Body of pancreas (tissue), 4 donors: ENCODE data around the gene ACAD10. TPM values are rescaled to one million over a fixed set of nuclear protein-coding genes. Genes with fewer than 3 reads are reported as not detected.

Experiments
- ATAC-seq: fragments of 150-250 bp; one replicate; pipeline ENCODE4 v1.9.1; 2016
- DNase-seq, 4 donors: peaks; one replicate each; pipeline ENCODE4 v3.0.0-alpha.2; 2019
- H3K27ac ChIP-seq, 4 donors: fragments of 200-600 bp; sonication (generic); 1 replicate in 3 of 4; 2 replicates in 1 of 4; pipeline versions ENCODE4 v1.5.1 to v1.6.1; 2016 to 2019; ENCODE audit warnings: mild to moderate bottlenecking in 1 of 4, mixed read lengths in 1 of 4, moderate library complexity in 1 of 4
- H3K27me3 ChIP-seq, 2 donors: fragments of 200-600 bp; sonication (generic); one replicate each; pipeline ENCODE4 v1.6.0; 2016; ENCODE audit warnings: mild to moderate bottlenecking in 1 of 2
- H3K36me3 ChIP-seq, 2 donors: fragments of 200-600 bp; sonication (generic); replicated peaks in 1 of 2; 2 replicates each; pipeline ENCODE4 v1.5.1; 2016; ENCODE audit warnings: low read depth in 2 of 2; ENCODE audit not compliant: insufficient read depth in 1 of 2
- H3K4me1 ChIP-seq: fragments of 200-600 bp; sonication (generic); one replicate; pipeline ENCODE4 v1.6.0; 2016
- H3K4me3 ChIP-seq, 2 donors: fragments of 200-600 bp; sonication (generic); 1 replicate in 1 of 2; 2 replicates in 1 of 2; pipeline ENCODE4 v1.5.1; 2016 to 2019
- H3K9me3 ChIP-seq, 3 donors: fragments of 200-600 bp; sonication (generic); 1 replicate in 2 of 3; 2 replicates in 1 of 3; pipeline ENCODE4 v1.5.1; 2016
- CTCF ChIP-seq, 7 experiments: fragments of 450-650 bp in 4 of 7; fragments of 200-600 bp in 3 of 7; sonication (generic) in 3 of 7; IDR thresholded peaks; one replicate each; pipeline ENCODE4 v1.5.1; 2016 to 2019; ENCODE audit warnings: antibody characterized with exemption in 7 of 7
- POLR2A ChIP-seq, 3 donors: fragments of 450-650 bp; IDR thresholded peaks; one replicate each; pipeline ENCODE4 v1.6.1; 2016; ENCODE audit warnings: antibody characterized with exemption in 3 of 3, mild to moderate bottlenecking in 2 of 3
- WGBS, 2 donors: methylation state at CpG; one replicate each; pipeline ENCODE4 v1.1.5; 2017; 5-methylcytosine and 5-hydroxymethylcytosine counted together
- intact Hi-C: fragments of 100-400 bp; cut with DNase I; formaldehyde crosslinking; loops from one replicate; pipeline ENCODE4 v1.15.1; 2023
- total RNA-seq, 2 donors: library from RNA; depleted of rRNA; stranded (reverse); fragments of >200 nt; gene quantifications; one replicate each; pipeline ENCODE4 v1.1.0, GENCODE V29; 2016

The ACAD10 gene
- total RNA-seq, 2 donors from 2014 or later = 20.8 to 35.3 TPM

GRCh38 chr12:111653596-111653995, 32.3 kb upstream of the ACAD10 start:
- intact Hi-C loops = no loop called here
- Histone ChIP-seq H3K9me3 (no peaks in the 10 kb centered on the region), H3K36me3 (peaks cover 0 to 48% of the 10 kb centered on the region in 2 donors), H3K27me3 (no peaks in the 10 kb centered on the region), H3K4me1 (no peaks in the 10 kb centered on the region), H3K4me3 (no peak overlapping the region), H3K27ac (no peak overlapping the region)
- DNase-seq (no peak), ATAC-seq (no peak)
- TF ChIP-seq POLR2A (IDR thresholded peaks at IDR 0.05) (no peak), CTCF (IDR thresholded peaks at IDR 0.05) (no peak)
- 81 to 84% methylated on average over 6 of the region's 6 CpGs for WGBS, 2 donors

- DNase-seq (no peak), ATAC-seq (no peak)
- Histone ChIP-seq H3K9me3 (no peaks in the 10 kb centered on the region), H3K27me3 (no peaks in the 10 kb centered on the region), H3K4me1 (no peaks in the 10 kb centered on the region), H3K27ac (no peak overlapping the region), H3K4me3 (no peak overlapping the region), H3K36me3 (peaks cover 8 to 48% of the 10 kb centered on the region in 2 donors)
- intact Hi-C loops = no loop called here
- 77 to 92% methylated on average over 3 of the region's 3 CpGs for WGBS, 2 donors
- TF ChIP-seq CTCF (IDR thresholded peaks at IDR 0.05) (no peak), POLR2A (IDR thresholded peaks at IDR 0.05) (no peak)
Measured at GRCh38 chr12:111655356-111655755, 30.5 kb upstream of the ACAD10 start.

GRCh38 chr12:111656016-111656415, 29.8 kb upstream of the ACAD10 start:
- DNase-seq = no peak
- Histone ChIP-seq H3K9me3 (no peaks in the 10 kb centered on the region), H3K4me3 (no peak overlapping the region), H3K36me3 (peaks cover 8 to 45% of the 10 kb centered on the region in 2 donors), H3K4me1 (no peaks in the 10 kb centered on the region), H3K27me3 (no peaks in the 10 kb centered on the region), H3K27ac (no peak overlapping the region)
- intact Hi-C loops = no loop called here
- ATAC-seq = no peak
- TF ChIP-seq POLR2A (IDR thresholded peaks at IDR 0.05) (no peak), CTCF (IDR thresholded peaks at IDR 0.05) (no peak)
- 90 to 92% methylated on average over 4 of the region's 4 CpGs for WGBS, 2 donors

GRCh38 chr12:111664499-111664898, 21.4 kb upstream of the ACAD10 start:
- Histone ChIP-seq H3K4me3 (no peak overlapping the region), H3K27me3 (no peaks in the 10 kb centered on the region), H3K27ac (no peak overlapping the region), H3K36me3 (peaks cover 2 to 18% of the 10 kb centered on the region in 2 donors), H3K9me3 (no peaks in the 10 kb centered on the region), H3K4me1 (no peaks in the 10 kb centered on the region)
- DNase-seq = no peak
- intact Hi-C loops = no loop called here
- WGBS, 2 donors = 74 to 88% methylated on average over 4 to 5 of the region's 5 CpGs
- no peak for TF ChIP-seq POLR2A (IDR thresholded peaks at IDR 0.05)
- TF ChIP-seq CTCF (IDR thresholded peaks at IDR 0.05) = no peak
- no peak for ATAC-seq
